WI38 (cell line): ENCODE measurements around the gene TSNAX.

Experiments used
- H3K4me3 ChIP-seq: 2 replicates; pipeline ENCODE4 v1.5.1; 2011; ENCODE audit warnings: low read depth, mild to moderate bottlenecking, control low read depth, low read length
- CTCF ChIP-seq: IDR thresholded peaks from 2 replicates; pipeline ENCODE4 v1.5.1; 2012; ENCODE audit warnings: low read depth, mild to moderate bottlenecking, control low read depth, low read length

TSNAX gene

GRCh38 chr1:231553320-231553719 is 24.9 kb downstream of the TSNAX start:
- TF ChIP-seq CTCF, result no peak
- H3K4me3 ChIP-seq, result no peak overlapping the region

- no peak for TF ChIP-seq CTCF
- no peak overlapping the region for H3K4me3 ChIP-seq
Observed at GRCh38 chr1:231554969-231555368, 26.5 kb downstream of the TSNAX start.

GRCh38 chr1:231557411-231557810 is 28.9 kb downstream of the TSNAX start:
- no peak for TF ChIP-seq CTCF
- no peak overlapping the region for H3K4me3 ChIP-seq

DNA sequence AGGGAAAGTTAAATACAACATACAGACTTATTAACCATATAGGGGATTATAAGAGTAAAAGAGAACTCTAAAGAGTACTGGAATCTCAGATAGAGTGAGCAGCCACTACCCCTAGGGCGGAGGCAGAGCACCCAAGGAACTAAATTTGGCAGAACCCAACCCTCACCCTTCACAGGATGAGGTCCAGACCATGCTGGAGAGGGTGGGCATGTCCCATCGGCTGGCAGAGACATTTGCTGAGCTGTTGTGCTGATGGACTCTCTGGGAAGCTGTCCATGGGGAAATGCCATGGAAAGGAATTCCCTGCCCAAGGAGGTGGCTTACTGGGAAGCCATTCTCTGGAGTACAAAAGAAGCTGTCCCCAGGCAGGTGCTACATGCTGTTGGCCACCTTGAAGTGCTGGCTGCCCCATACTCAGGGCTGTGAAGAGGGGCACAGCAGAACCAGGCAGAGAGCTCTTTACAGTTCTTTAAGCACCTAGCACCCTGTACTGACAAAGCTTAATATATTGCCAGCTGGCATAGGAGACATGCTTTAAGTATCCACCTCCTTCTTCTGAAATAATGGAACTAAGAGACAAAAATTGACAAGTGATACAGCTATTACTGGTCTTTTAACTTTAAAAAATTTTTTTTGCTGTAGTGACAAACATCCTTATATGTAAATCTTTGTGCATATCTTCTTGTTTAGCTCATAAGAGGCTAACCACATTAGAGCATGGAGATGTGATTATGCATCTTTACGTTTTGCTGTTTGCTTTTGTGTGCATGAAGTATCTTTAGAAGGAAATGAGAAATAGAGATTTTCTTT is 29.6 kb downstream of the TSNAX start:
- no peak for TF ChIP-seq CTCF
- H3K4me3 ChIP-seq, result no peak overlapping the region

GRCh38 chr1:231558708-231559185 is 30.3 kb downstream of the TSNAX start:
- H3K4me3 ChIP-seq, result no peak overlapping the region
- no peak for TF ChIP-seq CTCF

DNA sequence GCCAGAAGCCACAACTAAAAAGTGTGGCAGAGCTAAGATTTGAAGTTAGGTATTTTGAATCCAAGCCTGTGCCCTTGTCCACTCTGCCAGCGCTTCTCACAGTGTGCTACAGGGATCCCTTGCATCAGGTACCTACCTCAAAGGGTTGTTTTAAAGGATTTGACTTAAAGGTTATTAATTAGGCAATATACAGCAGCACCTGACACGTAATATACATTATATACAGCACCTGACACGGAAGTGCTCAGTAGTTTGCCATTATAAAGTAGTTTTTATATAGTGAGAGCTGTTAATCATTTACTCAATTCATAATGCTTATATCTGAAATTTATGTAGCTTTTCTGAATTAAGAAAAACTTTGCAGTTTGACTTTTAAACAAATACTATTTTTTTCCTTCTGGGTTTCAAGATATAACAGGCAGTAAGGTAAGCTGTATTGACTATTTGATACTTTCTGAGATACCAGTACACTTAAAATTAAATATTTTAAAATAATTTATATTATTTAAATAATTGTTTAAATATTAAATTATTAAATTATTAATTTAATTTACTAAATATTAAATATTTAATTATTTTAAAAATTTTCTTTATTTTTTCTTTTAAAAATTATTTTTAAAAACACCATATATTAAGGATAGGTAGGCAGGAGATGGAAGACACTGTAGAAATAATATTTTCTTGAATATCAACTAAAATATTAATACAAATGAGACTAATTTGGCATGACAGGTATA is 33.3 kb downstream of the TSNAX start:
- no peak for TF ChIP-seq CTCF
- H3K4me3 ChIP-seq, result no peak overlapping the region

DNA sequence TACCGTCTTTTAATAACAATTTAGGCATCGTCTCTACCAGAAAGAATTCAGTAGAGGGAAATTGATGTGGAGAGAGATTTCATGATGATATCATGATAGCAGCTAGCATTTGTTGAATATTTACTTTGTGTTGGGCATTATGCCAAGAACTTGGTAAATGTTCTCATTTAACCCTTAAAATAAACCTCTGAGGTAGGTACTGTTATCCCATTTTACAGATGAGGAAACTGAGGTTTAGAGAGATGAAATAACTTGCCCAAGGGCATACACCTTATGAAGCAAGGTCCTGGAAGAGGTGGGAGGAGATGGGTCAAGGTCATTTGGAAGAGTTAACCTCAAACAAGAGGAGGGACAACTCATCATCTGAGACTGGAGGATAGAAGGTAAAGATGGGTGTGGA is 34.8 kb downstream of the TSNAX start:
- TF ChIP-seq CTCF, result no peak
- no peak overlapping the region for H3K4me3 ChIP-seq
